Neural crest cell (in vitro differentiated cells): Measurements from ENCODE around the gene TMEM144. TPM values are rescaled to one million over a fixed set of nuclear protein-coding genes. Genes with fewer than 3 reads are reported as not detected.

Experiments used
- DNase-seq: peaks from one replicate; pipeline ENCODE4 v3.0.0; 2021; ENCODE audit warnings: low read depth, mixed read lengths, low spot score
- H3K27ac Mint-ChIP-seq: one replicate; pipeline ENCODE4 v1.8.0; 2021; ENCODE audit warnings: mild to moderate bottlenecking, mixed read lengths; ENCODE audit not compliant: unreplicated experiment
- H3K27me3 Mint-ChIP-seq: 2 replicates; pipeline ENCODE4 v1.8.0; 2021; ENCODE audit warnings: low read depth, mild to moderate bottlenecking, mixed read lengths
- H3K36me3 Mint-ChIP-seq: 2 replicates; pipeline ENCODE4 v1.8.0; 2021; ENCODE audit warnings: low read depth, mild to moderate bottlenecking, mixed read lengths
- H3K4me1 Mint-ChIP-seq: 2 replicates; pipeline ENCODE4 v1.8.0; 2021; ENCODE audit warnings: mixed read lengths
- H3K4me3 Mint-ChIP-seq: one replicate; pipeline ENCODE4 v1.8.0; 2021; ENCODE audit warnings: mild to moderate bottlenecking, mixed read lengths
- H3K9me3 Mint-ChIP-seq: 2 replicates; pipeline ENCODE4 v1.8.0; 2021; ENCODE audit warnings: mixed read lengths
- total RNA-seq: library from RNA; stranded (reverse); gene quantifications from 2 replicates; pipeline ENCODE4 v1.2.1, GENCODE V29; 2021
- TF ChIP-seq, protein P1 (sequence below): fragments of 200-600 bp; sonication (generic); conservative IDR thresholded peaks from 2 replicates; pipeline ENCODE4 v1.5.0; 2021; ENCODE audit warnings: antibody characterized with exemption, mild to moderate bottlenecking

Gene TMEM144
- total RNA-seq, 1 donor from 2014 or later: 1.8 TPM

DNA sequence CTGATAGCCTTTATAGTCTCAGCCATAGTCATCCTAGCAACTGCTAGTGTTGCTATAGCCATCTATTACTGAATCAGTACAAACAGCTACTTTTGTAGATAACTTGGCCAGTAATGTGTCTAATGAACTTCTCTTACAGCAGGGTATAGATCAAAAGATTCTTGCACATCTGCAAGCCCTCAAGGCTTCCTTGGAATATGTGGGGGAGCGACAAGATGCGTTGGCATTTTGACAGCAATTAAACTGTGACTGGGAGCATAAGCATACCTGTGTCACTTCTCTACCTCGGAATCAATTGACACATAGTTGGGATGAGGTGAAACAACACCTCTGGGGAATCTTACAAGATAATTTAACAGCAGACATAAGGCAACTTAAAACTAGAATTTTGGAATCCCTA lies 87.6 kb downstream of the TMEM144 start:
- no peak for DNase-seq
- peaks cover 3% of the 10 kb centered on the region for H3K36me3 Mint-ChIP-seq

DNA sequence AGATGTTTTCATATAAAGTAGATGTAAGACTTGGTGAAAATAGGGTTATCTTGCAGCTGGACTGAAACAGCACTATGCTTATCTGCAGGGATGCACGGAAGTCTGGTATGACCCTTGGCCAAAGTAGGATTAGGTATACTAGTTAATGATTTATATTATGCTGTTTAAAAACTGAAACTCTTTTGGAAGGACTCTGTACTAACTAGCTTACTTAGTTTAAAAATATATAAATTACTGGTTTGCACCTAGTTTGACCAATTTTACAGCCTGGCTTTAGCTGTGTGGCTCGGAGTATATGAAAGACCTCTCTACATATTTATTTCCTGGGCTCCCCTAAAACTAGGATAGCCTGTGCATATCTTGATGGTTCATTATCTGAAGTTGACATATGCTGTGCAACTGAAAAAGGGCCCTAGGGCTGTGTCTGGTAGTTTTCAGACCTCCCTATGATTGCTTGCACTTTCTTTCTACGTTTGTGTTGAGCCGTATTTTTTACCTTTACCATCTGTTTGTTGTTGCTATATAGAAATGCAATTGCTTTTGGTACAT lies 89.2 kb downstream of the TMEM144 start:
- H3K4me3 Mint-ChIP-seq: no peak overlapping the region
- peaks cover 3% of the 10 kb centered on the region for H3K36me3 Mint-ChIP-seq
- TF ChIP-seq, protein P1, sequence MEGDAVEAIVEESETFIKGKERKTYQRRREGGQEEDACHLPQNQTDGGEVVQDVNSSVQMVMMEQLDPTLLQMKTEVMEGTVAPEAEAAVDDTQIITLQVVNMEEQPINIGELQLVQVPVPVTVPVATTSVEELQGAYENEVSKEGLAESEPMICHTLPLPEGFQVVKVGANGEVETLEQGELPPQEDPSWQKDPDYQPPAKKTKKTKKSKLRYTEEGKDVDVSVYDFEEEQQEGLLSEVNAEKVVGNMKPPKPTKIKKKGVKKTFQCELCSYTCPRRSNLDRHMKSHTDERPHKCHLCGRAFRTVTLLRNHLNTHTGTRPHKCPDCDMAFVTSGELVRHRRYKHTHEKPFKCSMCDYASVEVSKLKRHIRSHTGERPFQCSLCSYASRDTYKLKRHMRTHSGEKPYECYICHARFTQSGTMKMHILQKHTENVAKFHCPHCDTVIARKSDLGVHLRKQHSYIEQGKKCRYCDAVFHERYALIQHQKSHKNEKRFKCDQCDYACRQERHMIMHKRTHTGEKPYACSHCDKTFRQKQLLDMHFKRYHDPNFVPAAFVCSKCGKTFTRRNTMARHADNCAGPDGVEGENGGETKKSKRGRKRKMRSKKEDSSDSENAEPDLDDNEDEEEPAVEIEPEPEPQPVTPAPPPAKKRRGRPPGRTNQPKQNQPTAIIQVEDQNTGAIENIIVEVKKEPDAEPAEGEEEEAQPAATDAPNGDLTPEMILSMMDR: no peak
- no peak for DNase-seq
- H3K27ac Mint-ChIP-seq: no peak overlapping the region
- H3K4me1 Mint-ChIP-seq: no peaks in the 10 kb centered on the region
- H3K9me3 Mint-ChIP-seq: peaks cover 7% of the 10 kb centered on the region
- H3K27me3 Mint-ChIP-seq: no peaks in the 10 kb centered on the region

More for the DNA sequence above, 87.6 kb downstream of the TMEM144 start:
- H3K27ac Mint-ChIP-seq: no peak overlapping the region
- TF ChIP-seq, protein P1: no peak
- no peaks in the 10 kb centered on the region for H3K4me1 Mint-ChIP-seq
- no peaks in the 10 kb centered on the region for H3K27me3 Mint-ChIP-seq
- H3K4me3 Mint-ChIP-seq: no peak overlapping the region
- peaks cover 10% of the 10 kb centered on the region for H3K9me3 Mint-ChIP-seq

DNA sequence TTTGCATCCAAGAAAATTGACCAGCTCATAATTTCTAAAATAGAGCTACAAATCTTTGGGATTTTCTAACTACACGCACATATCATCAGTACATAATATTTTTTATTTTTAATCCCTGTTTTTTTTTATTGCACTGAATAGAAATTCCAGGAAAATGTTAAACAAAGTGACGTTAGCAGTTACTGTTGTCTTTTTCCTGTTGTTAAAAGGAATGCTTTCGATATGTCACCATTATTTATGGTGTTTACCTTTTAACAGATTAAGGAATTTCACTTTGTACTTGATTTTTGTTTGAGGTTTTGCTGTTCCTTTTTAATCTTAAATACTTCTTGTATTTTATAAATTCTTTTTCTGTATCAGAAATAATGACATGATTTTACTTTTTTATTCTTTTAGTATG lies 89.7 kb downstream of the TMEM144 start:
- H3K9me3 Mint-ChIP-seq: peaks cover 3% of the 10 kb centered on the region
- TF ChIP-seq, protein P1: no peak
- H3K4me1 Mint-ChIP-seq: no peaks in the 10 kb centered on the region
- no peak overlapping the region for H3K4me3 Mint-ChIP-seq
- peaks cover 3% of the 10 kb centered on the region for H3K36me3 Mint-ChIP-seq
- H3K27me3 Mint-ChIP-seq: no peaks in the 10 kb centered on the region
- no peak for DNase-seq
- H3K27ac Mint-ChIP-seq: no peak overlapping the region

DNA sequence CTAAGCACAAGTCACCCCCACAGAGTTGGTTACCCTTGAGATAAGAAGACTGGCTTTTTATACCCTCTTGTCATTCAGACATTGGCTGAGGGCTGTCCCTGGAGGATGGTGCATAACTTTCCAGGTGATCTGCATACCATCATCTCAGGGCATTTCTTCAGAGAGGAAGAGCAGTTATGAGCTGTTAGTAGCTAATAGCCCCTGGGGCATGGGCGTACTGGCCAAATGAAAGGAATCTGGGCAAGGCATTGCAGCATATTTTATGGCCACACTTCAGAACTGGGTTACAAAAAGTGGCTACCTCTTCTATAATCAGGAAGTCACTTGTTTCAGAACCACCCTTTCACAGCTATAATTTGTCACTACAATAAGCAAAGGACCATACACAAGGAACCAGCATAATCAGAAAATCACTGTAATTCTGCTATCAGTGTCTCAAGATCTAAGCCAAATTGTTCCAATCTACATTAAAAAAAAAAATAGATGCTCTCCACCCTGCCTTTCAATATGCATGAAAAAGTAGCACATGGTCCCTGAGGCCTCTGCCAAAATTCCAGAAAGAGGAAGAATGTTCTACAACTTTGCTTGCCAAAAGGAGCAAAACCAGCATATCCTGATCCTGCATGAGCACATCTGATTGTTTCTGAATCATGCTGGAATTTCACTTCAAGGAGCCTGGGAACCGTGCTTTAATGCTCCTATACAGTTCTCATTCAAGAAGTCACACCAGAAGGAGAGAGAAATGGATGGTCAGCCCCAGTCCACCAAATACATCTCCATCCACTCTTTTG lies 92.0 kb downstream of the TMEM144 start:
- Mint-ChIP-seq H3K4me1 (no peaks in the 10 kb centered on the region), H3K9me3 (no peaks in the 10 kb centered on the region), H3K36me3 (no peaks in the 10 kb centered on the region), H3K4me3 (no peak overlapping the region), H3K27me3 (no peaks in the 10 kb centered on the region), H3K27ac (no peak overlapping the region)
- no peak for DNase-seq
- TF ChIP-seq, protein P1: no peak

DNA sequence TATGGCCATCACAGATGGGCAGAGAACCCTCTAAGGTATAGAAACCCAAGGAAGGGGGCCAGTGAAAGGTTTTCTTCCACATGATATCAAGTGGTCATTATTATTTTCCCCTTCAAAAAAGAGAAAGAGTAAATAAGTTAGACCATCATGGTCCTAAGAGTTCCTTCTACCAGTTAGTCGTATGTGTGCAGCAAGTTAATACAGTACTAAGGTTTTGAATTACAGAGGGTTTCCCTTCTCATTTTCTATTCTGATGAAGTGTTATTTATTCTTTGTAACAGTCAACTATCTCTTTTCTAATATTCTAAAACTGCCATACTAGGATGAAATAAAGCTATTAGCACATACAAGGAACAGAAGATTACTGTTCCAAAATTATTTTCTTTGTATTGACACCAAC lies 94.4 kb downstream of the TMEM144 start:
- H3K36me3 Mint-ChIP-seq: no peaks in the 10 kb centered on the region
- peaks cover 5% of the 10 kb centered on the region for H3K9me3 Mint-ChIP-seq
- H3K27me3 Mint-ChIP-seq: no peaks in the 10 kb centered on the region
- H3K4me3 Mint-ChIP-seq: no peak overlapping the region
- TF ChIP-seq, protein P1: no peak
- H3K27ac Mint-ChIP-seq: no peak overlapping the region
- no peaks in the 10 kb centered on the region for H3K4me1 Mint-ChIP-seq
- no peak for DNase-seq

Other genes starting within 250 kb of the TMEM144 start
- 8.7 and 8.8 TPM in 2 replicates for gene GASK1B, start 37.5 kb upstream of the TMEM144 start, total RNA-seq